HL-60/S4 treated with phorbol 12-myristate 13-acetate at 8.2 ng/mL for 4 days and 3 days (cell line): ENCODE measurements around the gene SLC16A1.
"Not testable (repeated sequence)": the region's sequence is repeated elsewhere in the genome, so short reads cannot be mapped to it uniquely, and the experiment has no call there.

Experiments used
- in situ Hi-C: fragments of 300-500 bp; cut with MboI; formaldehyde crosslinking; loops from 2 replicates; pipeline ENCODE4 v1.15.0; 2022; ENCODE audit warnings: low sequenced_read_pairs

The SLC16A1 gene

GRCh38 chr1:112955773-112956543, at the start of gene SLC16A1:
Gene SLC16A1, minus strand, starts transcription at chr1:112956196. Its CDS starts 26,888 bp downstream, at chr1:112929308.
- in situ Hi-C loops, result no loop called here

GRCh38 chr1:113003751-113004690, 48.0 kb upstream of the SLC16A1 start:
- in situ Hi-C loops, result no loop called here

GRCh38 chr1:113002297-113002696, 46.3 kb upstream of the SLC16A1 start:
- in situ Hi-C loops, result no loop called here

GRCh38 chr1:112998592-112999235, 42.7 kb upstream of the SLC16A1 start:
- in situ Hi-C loops, result no loop called here

- in situ Hi-C loops, result no loop called here
Observed at GRCh38 chr1:112997781-112998180, 41.8 kb upstream of the SLC16A1 start.

- in situ Hi-C loops, result no loop called here
Observed at GRCh38 chr1:112995890-112996289, 39.9 kb upstream of the SLC16A1 start.

GRCh38 chr1:112995021-112995420, 39.0 kb upstream of the SLC16A1 start:
- in situ Hi-C loops, result not testable (repeated sequence)

- in situ Hi-C loops, result no loop called here
Observed at GRCh38 chr1:112992780-112993179, 36.8 kb upstream of the SLC16A1 start.

- in situ Hi-C loops, result no loop called here
Observed at GRCh38 chr1:112991402-112992120, 35.6 kb upstream of the SLC16A1 start.

GRCh38 chr1:112990271-112990670, 34.3 kb upstream of the SLC16A1 start:
- in situ Hi-C loops, result no loop called here

GRCh38 chr1:112988367-112988766, 32.4 kb upstream of the SLC16A1 start:
- in situ Hi-C loops, result no loop called here

- in situ Hi-C loops, result no loop called here
Observed at GRCh38 chr1:112985123-112985522, 29.1 kb upstream of the SLC16A1 start.

GRCh38 chr1:112983537-112984131, 27.6 kb upstream of the SLC16A1 start:
- in situ Hi-C loops, result no loop called here

- in situ Hi-C loops, result no loop called here
Observed at GRCh38 chr1:112982853-112983536, 27.0 kb upstream of the SLC16A1 start.

GRCh38 chr1:112982328-112982727, 26.3 kb upstream of the SLC16A1 start:
- in situ Hi-C loops, result no loop called here

GRCh38 chr1:112981834-112982233, 25.8 kb upstream of the SLC16A1 start:
- in situ Hi-C loops, result not testable (repeated sequence)

GRCh38 chr1:112981426-112981825, 25.4 kb upstream of the SLC16A1 start:
- in situ Hi-C loops, result no loop called here

- in situ Hi-C loops, result no loop called here
Observed at GRCh38 chr1:112975336-112975735, 19.3 kb upstream of the SLC16A1 start.

GRCh38 chr1:112974646-112975045, 18.6 kb upstream of the SLC16A1 start:
- in situ Hi-C loops, result no loop called here

GRCh38 chr1:112973788-112974187, 17.8 kb upstream of the SLC16A1 start:
- in situ Hi-C loops, result no loop called here
